Fibroblast of skin of left quadriceps (primary cell): Measurements from ENCODE around the gene ATG4B.
"Not testable (repeated sequence)": the region's sequence is repeated elsewhere in the genome, so short reads cannot be mapped to it uniquely, and the experiment has no call there.

Experiments
- DNase-seq, 2 experiments: peaks; one replicate each; pipeline ENCODE4 v3.0.0-alpha.2; 2013; ENCODE audit warnings: low read depth in 2 of 2

Gene ATG4B

DNA sequence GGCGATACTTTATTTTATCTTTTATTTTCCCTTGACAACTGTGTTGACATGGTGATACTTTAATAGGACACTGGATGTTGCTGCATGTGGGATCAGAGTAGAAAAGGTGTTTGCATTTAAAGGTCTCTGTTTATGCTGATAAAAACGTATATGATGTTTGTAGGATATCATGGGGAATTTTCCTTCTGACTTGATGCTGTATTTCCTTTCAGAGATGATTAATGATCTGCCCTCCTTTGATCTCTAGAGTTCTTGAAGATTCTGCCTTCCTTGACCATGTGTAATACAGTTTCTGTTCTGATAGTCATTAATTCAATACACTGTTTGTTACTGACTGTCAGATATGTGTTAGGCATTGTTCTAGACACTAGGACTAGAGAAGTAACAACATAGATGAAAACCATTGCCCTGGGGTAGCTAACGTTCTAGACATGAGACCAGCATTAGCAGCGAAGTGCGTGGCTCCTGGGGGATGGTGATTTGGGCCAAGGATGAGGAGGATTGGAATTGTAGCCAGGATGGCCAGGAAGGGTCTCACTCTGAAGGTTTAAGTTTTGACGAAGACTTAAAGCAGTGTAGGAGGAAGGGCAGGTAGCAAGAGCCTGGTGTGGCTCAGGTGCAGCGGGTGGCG is 2.8 kb downstream of the ATG4B start:
- no peak for DNase-seq

DNA sequence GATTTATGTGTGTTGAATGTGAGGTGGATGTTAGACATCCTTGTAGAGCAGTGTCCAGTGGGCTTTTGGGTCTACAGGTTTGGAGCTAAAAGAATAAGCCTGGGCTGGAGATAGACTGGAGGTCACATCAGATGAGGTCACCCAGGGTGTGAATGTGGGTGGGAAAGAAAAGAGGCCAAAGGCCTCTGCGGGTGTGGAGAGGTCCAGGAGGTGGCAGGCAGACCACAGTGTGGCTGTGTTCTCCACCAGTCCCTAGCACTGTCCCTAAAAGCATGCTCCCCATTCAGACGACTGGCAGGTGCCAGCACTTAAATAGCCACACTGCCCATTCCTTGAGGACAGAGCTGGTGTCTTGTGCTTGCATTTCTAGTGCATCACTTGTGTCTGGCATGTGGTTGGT is 4.1 kb downstream of the ATG4B start:
- no peak for DNase-seq

DNA sequence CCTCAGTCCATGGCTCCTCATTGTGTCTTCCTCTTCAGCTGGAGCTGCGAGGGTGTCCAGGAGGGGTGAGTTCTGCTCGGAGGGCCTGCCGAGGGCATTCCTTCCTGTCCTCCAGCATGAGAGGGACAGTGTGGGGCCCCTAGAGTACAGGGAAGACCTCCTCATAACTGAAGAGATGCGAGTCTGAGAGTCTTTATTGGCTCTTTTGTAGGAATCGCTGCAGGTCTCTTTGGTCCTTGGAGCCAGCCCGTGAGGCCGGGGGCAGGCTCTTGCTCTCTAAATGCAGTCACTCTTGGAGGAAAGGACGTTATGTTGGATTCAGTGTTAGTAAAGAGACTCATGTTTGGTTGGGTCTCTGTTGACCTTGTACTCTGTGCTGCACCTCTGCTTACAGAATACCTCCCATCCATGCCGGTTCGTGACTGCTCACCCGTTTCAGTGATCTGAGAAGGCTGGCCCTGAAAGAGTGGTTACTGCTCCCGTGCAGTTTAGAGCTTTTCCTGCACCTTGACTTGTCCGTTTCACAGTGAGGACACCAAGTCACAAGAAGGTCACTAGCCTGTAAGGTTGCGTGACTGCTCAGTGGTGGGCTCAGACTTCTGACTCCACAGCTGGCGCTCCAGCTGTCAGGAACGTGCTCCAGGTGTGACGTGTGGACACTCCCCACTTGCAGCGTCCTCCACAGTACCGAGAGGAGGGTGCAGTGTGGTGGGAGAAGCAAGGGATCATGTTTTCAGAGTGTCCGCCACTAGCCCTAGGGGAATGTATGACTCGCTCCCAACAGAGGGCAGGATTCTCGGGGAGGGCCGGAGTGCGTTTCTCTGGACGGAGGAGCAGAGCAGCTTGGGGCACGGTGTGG is 7.8 kb downstream of the ATG4B start:
- DNase-seq, result no peak

DNA sequence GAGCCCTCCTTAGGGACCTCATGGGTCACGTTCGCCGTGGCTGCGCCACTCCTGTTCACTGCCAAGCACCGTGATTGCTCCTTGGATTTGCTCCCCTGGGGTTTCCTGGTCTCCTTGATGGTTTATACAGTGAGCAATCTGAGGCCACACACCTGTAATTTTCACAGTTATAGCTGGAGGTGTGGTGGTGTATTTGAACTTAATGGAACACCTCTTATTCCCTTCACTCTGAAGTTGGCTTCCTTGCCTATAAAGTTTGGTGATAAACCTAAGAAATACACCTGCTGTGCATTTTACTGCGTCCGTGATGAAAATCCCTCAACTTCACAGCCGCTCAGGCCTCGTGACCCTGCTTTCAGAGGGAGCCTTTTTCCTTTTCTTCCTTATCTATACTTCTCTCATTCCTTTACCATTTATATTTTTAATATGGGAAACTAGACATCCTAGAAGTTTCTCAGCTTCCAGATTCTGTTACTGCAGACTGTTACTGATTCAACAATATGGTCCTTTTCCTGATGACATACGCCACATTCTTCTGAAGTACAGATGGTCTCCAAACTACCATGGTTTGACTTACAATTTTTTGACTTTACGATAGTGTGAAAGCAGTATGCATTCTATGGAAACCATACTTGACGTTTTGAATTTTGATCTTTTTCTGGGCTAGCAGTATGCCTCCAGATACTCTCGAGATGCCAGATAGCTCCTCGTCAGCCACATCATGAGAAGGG is 8.6 kb downstream of the ATG4B start:
- no peak for DNase-seq

DNA sequence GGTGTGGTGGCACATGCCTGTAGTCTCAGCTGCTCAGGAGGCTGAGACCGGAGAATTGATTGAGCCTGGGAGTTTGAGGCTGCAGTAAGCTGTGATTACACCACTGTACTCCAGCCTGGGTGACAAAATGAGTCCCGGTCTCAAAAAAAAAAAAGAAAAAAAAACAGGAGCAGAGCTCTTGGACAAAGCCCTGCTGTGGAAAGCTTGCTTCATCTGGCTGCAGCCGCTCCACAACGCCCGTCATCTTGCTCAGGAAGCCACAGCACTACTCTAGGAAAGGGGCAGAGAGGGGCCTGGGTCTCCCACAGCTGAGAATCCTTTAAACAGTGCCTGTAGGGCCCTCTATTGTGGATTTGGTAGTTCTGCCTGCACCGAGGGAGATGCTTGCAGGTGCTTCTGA is 11.0 kb downstream of the ATG4B start:
- no peak for DNase-seq

DNA sequence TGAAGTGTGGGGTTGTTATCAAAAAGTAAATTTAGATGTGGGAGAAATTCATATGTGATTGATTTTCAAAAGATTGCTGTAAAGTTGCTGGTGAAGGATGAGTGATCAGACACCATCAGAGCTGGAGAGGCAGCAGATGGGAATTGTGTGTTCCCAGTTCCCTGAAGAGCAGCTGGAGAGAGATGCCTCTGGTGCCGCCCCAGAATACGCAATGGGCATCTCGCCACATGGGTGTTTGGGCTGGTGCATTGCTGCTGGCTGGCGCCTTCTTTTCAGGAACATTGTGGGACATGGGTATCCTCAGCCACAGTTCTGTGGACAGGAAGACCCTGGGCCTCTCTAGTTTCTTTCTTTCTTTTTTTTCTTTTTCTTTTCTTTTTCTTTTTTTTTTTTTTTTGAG is 11.9 kb downstream of the ATG4B start:
- DNase-seq, result no peak

DNA sequence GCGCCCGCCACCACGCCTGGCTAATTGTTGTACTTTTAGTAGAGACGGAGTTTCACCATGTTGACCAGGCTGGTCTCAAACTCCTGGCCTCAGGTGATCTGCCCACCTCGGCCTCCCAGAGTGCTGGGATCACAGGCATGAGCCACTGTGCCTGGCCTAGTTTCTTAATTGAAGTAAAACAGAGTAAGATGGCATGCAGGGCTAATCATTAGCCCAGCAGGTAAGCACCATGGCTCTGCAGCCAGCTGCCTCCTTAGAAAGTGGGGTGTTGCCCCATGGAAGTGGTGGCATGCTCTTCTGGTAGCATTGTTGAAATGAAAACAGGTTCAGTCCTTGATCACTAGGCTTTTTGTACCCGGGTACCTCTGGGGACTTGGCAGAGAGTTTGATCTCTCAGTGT is 12.4 kb downstream of the ATG4B start:
- DNase-seq, result no peak

DNA sequence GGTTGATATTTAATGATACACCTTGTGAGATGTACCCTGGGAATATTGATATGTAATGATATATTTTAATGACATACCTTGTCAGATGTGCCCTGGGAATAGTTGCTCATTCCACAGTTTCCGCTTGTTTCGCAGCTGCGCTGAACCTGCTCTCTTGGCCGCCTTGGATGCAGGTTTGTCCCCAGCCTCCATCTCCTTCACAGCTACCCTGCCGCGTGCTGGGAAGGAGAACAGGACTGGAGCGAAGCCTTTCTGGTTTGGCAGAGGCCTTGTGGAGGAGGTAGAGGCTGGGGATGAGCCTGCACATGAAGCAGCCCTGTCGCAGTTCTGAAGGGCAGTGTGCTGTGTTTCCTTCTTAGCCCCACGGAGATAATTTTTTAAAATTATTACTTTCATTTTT is 14.6 kb downstream of the ATG4B start:
- no peak for DNase-seq

DNA sequence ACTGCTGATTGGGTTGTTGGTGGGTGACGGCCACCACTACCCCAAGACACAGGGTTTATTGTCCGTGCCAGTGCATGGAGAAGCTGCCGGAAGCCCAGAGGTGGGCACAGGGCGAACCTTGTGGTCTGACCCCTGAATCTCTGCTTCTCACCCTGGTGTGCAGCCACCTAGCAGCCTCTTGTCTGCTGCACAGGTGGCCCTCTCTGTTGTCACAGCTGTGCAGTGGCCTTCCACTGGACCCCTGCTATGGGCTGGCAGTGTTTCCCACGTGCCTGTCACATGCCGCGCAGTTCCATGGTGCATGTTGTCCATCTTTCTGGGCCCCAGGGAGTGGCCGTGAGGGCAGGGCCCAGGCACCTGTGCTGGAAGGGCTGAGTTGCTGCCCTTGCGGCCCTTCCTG is 15.2 kb downstream of the ATG4B start:
- no peak for DNase-seq

DNA sequence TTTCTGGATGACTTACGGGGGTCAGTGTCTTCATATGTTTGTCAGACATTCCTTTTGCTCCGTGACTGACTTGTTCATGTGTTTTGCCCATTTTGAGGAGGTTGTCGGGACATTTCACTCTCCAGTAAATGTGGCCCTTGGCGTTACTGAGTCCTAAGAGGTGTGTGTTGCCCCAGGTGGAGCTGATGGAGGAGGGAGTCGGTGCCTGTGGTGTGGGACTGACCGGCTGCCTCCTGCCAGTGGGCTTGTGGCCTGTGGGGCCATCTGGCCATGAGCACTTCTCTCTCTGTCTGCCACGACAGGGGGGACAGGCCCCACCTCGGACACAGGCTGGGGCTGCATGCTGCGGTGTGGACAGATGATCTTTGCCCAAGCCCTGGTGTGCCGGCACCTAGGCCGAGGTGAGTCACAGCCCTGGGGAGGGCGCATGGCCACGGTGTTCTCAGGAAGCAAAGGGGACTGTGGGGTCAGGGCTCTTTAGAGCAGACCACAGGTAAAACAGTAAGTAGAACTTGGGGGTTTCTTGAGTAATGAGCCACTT is 15.8 kb downstream of the ATG4B start:
- no peak for DNase-seq

DNA sequence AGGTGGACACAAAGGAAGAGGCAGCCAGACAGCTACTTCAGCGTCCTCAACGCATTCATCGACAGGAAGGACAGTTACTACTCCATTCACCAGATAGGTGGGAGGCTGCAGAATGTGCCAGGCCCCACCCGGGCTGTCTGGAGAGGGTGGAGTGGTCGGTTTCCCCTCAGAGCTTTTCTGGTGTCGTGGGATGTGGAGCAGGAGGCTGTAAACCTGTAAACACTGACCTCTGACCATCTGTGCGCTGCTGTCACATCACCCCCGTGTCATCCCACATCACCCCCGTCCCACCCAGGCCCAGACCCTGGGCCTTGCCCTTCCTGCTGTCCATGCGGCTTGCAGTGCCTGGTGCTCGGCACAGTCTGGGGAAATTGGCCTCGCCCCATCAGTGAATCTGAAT is 17.1 kb downstream of the ATG4B start:
- DNase-seq, result no peak

DNA sequence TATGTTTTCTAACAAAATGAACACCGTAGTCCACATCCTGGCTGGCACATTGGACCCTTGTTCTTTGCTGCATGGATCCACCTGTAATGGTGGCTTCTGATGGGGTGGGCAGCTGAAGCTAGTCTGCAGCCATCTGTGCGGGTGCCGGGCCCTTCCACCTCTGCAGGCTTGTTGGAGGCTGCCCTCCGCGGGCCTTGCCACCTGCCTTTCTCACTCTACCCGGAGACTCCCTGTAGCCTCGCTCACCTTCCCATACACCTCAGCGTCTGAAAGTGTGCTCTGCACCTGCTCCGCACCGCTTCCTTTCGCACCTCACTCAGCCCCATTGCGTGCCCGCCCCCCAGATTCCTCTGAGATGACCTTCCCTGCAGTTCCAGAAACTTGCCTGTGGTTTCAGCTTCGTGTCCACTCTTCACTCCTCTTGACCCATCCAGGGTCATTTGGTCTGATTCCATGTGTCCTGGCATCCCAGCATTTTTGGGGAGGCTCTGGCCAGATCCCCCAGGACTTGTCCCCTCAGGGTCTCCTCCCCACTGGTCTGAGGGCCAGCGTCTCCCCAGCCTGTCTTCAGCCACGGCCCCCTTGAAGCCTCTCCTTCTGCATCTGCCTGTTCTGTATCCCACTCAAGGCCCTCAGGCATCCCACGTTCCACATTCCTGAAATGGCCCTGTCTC is 18.2 kb downstream of the ATG4B start:
- no peak for DNase-seq

DNA sequence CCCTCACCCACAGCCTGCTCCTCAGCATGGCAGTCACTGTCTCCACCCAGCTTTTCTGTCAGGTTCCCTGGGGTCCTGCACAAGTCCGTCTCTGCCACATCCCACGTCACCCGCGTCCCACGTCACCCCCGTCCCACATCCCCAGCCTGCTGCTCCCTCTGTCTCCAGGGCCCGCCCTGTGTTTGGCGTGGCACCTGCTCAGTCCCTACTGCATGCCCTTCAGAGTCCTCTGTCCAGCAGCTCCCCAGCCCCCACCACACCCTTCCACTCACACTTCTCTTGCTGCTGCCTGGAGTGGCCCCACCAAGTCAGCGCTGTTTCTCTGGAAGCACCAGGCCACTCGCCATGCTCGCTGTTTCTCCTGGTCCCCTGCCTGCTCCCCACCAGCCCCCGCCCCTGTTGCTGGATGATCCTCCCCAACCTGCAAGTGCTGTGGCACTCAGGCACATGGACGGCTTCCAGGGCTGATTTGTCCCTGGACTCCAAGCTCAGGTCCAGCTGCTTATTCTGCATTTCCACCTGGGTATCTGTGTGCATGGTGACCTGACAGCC is 18.8 kb downstream of the ATG4B start:
- DNase-seq, result no peak

DNA sequence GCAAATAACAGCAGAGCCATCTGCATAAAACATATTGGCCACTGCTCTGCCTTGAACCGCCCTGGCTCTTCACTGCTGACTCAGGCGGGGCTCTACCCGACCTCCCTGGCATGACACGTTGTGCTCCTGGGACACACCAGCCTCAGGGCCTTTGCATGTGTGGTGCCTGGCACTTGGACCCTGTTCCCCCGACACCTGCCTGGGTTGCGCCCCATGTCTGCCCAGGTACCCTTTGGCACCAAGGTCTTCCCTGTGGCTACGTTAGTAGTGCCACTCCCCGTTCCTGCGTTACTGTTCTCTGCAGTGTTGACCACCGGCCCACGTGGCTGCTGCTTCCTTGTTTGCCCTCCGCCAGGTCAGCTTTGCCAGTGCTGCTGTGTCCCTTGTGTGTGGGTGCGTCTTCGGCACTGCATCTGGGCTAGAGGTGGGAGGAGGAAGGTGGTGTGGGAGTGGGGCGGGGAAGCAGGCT is 20.3 kb downstream of the ATG4B start:
- no peak for DNase-seq

DNA sequence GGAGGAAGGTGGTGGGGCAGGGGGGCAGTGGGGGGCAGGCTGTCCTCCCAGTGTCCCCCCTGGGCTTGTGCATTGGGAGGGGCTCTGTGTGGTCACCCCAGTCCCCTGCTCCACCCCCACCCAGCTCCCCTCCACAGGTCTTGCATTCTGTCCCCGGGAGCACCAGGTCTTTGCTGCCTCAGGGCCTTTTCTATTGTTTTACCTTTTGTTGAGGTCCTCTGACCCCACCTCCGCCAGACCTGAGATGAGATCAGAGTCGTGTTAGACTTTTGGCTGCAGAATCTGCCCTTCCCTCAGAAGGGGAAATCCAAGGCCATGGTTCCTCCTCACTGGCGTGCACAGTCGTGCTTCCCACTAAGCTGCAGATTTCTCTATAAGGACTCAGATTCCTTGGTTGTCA is 20.8 kb downstream of the ATG4B start:
- DNase-seq, result no peak

DNA sequence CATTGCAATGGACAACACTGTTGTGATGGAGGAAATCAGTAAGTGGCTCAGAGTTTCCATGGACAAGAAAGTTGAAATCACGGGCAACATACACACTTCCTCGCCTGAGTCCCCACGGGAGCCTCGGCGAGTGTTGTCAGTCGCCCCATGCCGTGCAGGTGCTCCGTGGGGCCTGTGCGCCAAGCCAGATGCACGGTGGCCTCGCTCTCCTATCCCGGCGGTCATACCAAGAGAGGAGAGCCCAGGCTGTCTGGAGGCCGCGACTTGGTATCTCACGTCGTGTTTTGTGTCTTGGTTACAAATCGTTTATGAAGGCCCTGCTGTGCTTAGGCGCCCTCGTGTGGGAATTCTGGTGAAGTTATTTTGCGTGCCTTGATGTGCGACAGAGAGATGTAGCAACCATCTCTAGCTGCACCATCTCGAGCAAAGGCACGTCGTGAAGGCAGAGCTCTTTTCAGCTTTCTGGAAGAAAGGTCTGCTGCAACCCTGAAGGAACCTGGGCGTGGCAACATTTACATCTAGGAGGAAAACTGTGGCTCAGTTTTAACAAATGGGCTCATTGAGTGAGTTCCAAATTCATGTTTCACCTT is 21.8 kb downstream of the ATG4B start:
- DNase-seq, result peak; percentile 39 to 46

DNA sequence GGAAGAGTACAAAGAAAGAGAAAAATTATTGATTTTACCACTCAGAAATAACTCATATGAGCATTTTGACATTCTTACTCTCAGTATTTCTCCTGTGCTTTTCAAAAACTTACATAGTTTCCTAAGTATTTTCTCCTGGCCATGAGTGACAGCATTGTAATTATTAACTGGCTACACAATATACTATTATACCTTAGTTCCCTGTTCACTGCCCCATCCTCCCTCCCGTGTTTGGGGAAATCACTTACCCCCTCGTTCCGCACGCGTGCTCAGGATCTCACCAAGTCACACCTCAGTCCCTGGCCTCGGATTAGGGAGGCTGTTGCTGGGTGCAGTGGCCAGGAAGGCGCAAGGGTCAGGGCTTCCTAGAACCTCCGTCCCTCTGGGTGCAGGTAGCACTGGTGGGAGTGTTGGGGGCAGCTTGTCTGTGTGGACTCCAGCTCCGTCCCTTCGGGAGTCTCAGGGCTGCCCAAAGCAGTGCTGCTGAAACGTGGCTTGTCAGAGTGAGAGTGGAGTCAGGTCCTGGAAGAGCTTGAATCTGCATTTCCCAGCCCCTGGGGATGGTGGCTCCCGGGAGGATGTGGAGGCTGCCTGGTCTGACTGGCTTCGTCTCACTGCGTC is 23.2 kb downstream of the ATG4B start:
- DNase-seq, result no peak

DNA sequence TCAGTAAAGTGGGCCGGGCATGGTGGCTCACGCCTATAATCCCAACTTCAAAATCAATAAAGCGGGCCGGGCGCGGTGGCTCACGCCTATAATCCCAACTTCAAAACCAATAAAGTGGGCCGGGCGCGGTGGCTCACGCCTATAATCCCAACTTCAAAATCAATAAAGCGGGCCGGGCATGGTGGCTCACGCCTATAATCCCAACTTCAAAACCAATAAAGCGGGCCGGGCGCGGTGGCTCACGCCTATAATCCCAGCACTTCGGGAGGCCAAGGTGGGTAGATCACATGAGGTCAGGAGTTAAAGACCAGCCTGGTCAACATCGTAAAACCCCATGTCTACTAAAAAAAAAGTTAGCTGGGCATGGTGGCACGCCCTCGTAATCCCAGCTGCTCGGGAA is 25.2 kb downstream of the ATG4B start:
- not testable (repeated sequence) for DNase-seq

DNA sequence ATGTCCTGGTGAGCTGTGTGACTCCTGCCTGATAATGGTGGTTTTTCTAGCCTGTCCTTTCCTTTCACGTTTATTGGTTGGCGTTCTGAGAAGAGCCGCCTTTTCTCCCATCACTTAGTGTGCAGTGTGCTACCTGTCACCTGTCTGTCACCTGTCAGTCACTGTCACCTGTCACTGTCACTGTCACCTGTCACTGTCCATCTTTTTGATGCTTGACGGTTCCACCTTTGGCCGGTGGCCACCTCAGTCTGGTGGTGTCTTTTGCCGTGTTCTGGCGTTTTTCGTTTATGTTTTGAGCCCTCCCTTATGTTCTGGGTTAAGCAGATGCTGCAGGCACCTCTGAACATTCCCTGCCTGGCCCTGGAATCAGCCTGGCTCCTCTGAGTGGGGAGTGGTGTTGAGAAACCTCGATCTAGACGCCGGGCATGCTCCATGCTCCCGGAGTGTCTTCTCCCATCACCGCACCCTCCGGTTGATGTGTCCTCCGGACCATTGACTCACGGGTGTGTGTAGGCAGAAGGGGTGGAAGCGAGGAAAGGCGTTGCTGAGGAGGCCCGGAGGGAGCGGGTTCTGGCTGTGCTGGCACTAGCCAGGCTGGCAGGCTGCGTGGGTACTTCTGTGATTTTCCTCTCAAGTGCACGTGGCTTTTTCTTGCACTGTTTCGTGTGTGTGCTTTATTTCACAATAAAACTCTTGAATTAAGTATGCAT is 28.4 kb downstream of the ATG4B start:
- no peak for DNase-seq
